HEK293T (cell line): ENCODE results near the gene ARHGAP27.

ENCODE experiments used
- CTCF ChIA-PET: fragments of 350-600 bp; formaldehyde crosslinking; extraction: SDS; loops from one replicate; lab custom pipeline; 2021; ENCODE audit warnings: antibody characterized with exemption, inconsistent platforms; lab: Yijun Ruan, JAX
- POLR2A ChIA-PET: fragments of 350-600 bp; formaldehyde crosslinking; extraction: SDS; loops from one replicate; lab custom pipeline; 2020; ENCODE audit warnings: antibody characterized with exemption, inconsistent platforms; lab: Yijun Ruan, JAX
- DNase-seq: peaks from one replicate; pipeline ENCODE4 v3.0.0; 2012; ENCODE audit warnings: mixed read lengths; ENCODE audit errors: extremely low spot score
- ARNT ChIP-seq: fragments of 450-650 bp; IDR thresholded peaks from 2 replicates; pipeline ENCODE4 v1.6.1; 2017; ENCODE audit warnings: mild to moderate bottlenecking
- BHLHE40 ChIP-seq: fragments of 450-650 bp; IDR thresholded peaks from 2 replicates; pipeline ENCODE4 v1.6.1; 2016; ENCODE audit warnings: mild to moderate bottlenecking, moderate library complexity, borderline replicate concordance
- CTBP1 ChIP-seq: fragments of 450-650 bp; IDR thresholded peaks from 2 replicates; pipeline ENCODE4 v1.6.1; 2016; ENCODE audit warnings: borderline replicate concordance
- ELF4 ChIP-seq: fragments of 450-650 bp; IDR thresholded peaks from 2 replicates; pipeline ENCODE4 v1.6.1; 2017; ENCODE audit warnings: antibody characterized with exemption
- FOXA1 ChIP-seq: fragments of 450-650 bp; IDR thresholded peaks from 2 replicates; pipeline ENCODE4 v1.6.1; 2016; ENCODE audit warnings: mild to moderate bottlenecking
- FOXK2 ChIP-seq: fragments of 450-650 bp; IDR thresholded peaks from 2 replicates; pipeline ENCODE4 v1.6.1; 2016; ENCODE audit warnings: mild to moderate bottlenecking
- FOXM1 ChIP-seq: fragments of 450-650 bp; IDR thresholded peaks from 2 replicates; pipeline ENCODE4 v1.6.1; 2017; ENCODE audit warnings: mild to moderate bottlenecking, borderline replicate concordance
- HDGF ChIP-seq: fragments of 450-650 bp; IDR thresholded peaks from 2 replicates; pipeline ENCODE4 v1.6.1; 2017; ENCODE audit warnings: antibody characterized with exemption, borderline replicate concordance
- L3MBTL2 ChIP-seq: fragments of 450-650 bp; conservative IDR thresholded peaks from 2 replicates; pipeline ENCODE4 v1.6.1; 2016; ENCODE audit warnings: mild to moderate bottlenecking
- LEF1 ChIP-seq: fragments of 450-650 bp; IDR thresholded peaks from 2 replicates; pipeline ENCODE4 v1.6.1; 2017; ENCODE audit warnings: mild to moderate bottlenecking, borderline replicate concordance
- NFRKB ChIP-seq: fragments of 450-650 bp; IDR thresholded peaks from 2 replicates; pipeline ENCODE4 v1.6.1; 2016; ENCODE audit warnings: mild to moderate bottlenecking, moderate library complexity
- SP1 ChIP-seq: fragments of 450-650 bp; IDR thresholded peaks from 2 replicates; pipeline ENCODE4 v1.6.1; 2017
- SUZ12 ChIP-seq: fragments of 450-650 bp; IDR thresholded peaks from 2 replicates; pipeline ENCODE4 v1.6.1; 2016; ENCODE audit warnings: mild to moderate bottlenecking
- TARDBP ChIP-seq: fragments of 450-650 bp; IDR thresholded peaks from 2 replicates; pipeline ENCODE4 v1.6.1; 2016
- ZNF384 ChIP-seq: fragments of 450-650 bp; IDR thresholded peaks from 2 replicates; pipeline ENCODE4 v1.6.1; 2016
- TF ChIP-seq, protein P1 (sequence below): fragments of 450-650 bp; IDR thresholded peaks from 2 replicates; pipeline ENCODE4 v1.6.1; 2016

Gene ARHGAP27

GRCh38 chr17:45409659-45410076 is 23.0 kb downstream of the ARHGAP27 start:
- POLR2A ChIA-PET = interaction anchor here (1.7 kb wide), 1 partner anchor 11 kb away, joined by 5 read pairs; no protein-coding TSS in a partner anchor

GRCh38 chr17:45408611-45409421 is 23.9 kb downstream of the ARHGAP27 start:
- TF ChIP-seq L3MBTL2 = no peak
- TF ChIP-seq ZNF384 = no peak
- no peak for TF ChIP-seq FOXK2
- TF ChIP-seq, protein P1, sequence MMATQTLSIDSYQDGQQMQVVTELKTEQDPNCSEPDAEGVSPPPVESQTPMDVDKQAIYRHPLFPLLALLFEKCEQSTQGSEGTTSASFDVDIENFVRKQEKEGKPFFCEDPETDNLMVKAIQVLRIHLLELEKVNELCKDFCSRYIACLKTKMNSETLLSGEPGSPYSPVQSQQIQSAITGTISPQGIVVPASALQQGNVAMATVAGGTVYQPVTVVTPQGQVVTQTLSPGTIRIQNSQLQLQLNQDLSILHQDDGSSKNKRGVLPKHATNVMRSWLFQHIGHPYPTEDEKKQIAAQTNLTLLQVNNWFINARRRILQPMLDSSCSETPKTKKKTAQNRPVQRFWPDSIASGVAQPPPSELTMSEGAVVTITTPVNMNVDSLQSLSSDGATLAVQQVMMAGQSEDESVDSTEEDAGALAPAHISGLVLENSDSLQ = no peak
- no peak for TF ChIP-seq ARNT
- TF ChIP-seq TARDBP = no peak
- no peak for TF ChIP-seq BHLHE40
- no peak for TF ChIP-seq SUZ12
- TF ChIP-seq SP1 = no peak
- no peak for TF ChIP-seq NFRKB
- no peak for TF ChIP-seq HDGF
- TF ChIP-seq LEF1 = no peak
- POLR2A ChIA-PET = interaction anchor here (1.5 to 1.7 kb wide), 2 partner anchors 10 to 17 kb away, joined by 3 to 5 read pairs; no protein-coding TSS in a partner anchor
- DNase-seq = no peak
- CTCF ChIA-PET = interaction anchor here (1.1 kb wide), 1 partner anchor 14 kb away, joined by 4 read pairs; no protein-coding TSS in a partner anchor

More at GRCh38 chr17:45409659-45410076, 23.0 kb downstream of the ARHGAP27 start:
- no peak for TF ChIP-seq ARNT
- no peak for TF ChIP-seq BHLHE40
- TF ChIP-seq CTBP1 = no peak
- no peak for TF ChIP-seq SP1
- TF ChIP-seq L3MBTL2 = no peak
- no peak for TF ChIP-seq ZNF384
- TF ChIP-seq, protein P1 = no peak
- no peak for DNase-seq
- CTCF ChIA-PET = no interaction called here

DNA sequence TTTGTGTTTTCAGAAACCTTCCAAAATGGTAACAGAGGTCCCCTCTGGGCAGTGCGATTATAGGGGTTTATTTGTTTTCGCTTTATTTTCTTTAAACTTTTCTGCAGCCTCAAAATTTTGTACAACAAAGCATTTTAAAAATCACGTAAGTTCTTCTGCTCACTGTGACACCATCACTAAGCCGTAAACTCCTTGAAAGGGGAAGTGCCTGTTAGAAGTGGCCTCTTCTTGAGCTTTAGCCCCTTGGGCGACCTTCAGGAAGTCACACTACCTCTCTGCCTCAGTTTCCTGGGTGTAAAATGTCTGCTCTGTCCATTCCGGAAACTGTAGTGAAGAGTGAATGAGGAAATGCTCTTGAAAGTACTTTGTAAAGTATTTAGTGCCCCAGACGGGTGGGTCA is 26.6 kb downstream of the ARHGAP27 start:
- DNase-seq = no peak
- CTCF ChIA-PET = interaction anchor here (1.4 kb wide), 1 partner anchor 19 kb away, joined by 7 read pairs; no protein-coding TSS in a partner anchor
- TF ChIP-seq SP1 (no peak), HDGF (no peak), LEF1 (no peak), FOXK2 (no peak), ELF4 (no peak), ZNF384 (no peak), TARDBP (no peak), FOXA1 (no peak), ARNT (no peak), FOXM1 (no peak), NFRKB (no peak), SUZ12 (no peak), BHLHE40 (no peak), L3MBTL2 (no peak), CTBP1 (no peak)
- TF ChIP-seq, protein P1 = no peak
- POLR2A ChIA-PET = no interaction called here

GRCh38 chr17:45405250-45406086 is 27.2 kb downstream of the ARHGAP27 start:
- DNase-seq = no peak
- POLR2A ChIA-PET = no interaction called here
- TF ChIP-seq NFRKB (no peak), SUZ12 (no peak), BHLHE40 (no peak), HDGF (no peak), FOXK2 (no peak), SP1 (no peak), CTBP1 (no peak), TARDBP (no peak), FOXA1 (no peak), ARNT (no peak)
- TF ChIP-seq, protein P1 = no peak
- CTCF ChIA-PET = no interaction called here

- POLR2A ChIA-PET = no interaction called here
- DNase-seq = no peak
- CTCF ChIA-PET = no interaction called here
- TF ChIP-seq ZNF384 (no peak), NFRKB (no peak), FOXA1 (no peak), L3MBTL2 (no peak), SP1 (no peak), ARNT (no peak), BHLHE40 (no peak), SUZ12 (no peak), FOXK2 (no peak), FOXM1 (no peak), CTBP1 (no peak)
Measured at GRCh38 chr17:45404870-45405249, 27.8 kb downstream of the ARHGAP27 start.
